Loucy (cell line): Measurements from ENCODE around the gene SPEF2.
A peak's percentile ranks its signal among the peaks of the same experiment; 100 is the strongest.

Experiments
- H2AFZ ChIP-seq: fragments of 200-600 bp; sonication (generic); 2 replicates; pipeline ENCODE4 v1.6.0; 2016; ENCODE audit warnings: antibody characterized with exemption, mild to moderate bottlenecking, low read length, moderate library complexity
- H3F3A ChIP-seq: fragments of 200-600 bp; 2 replicates; pipeline ENCODE4 v1.6.0; 2016; ENCODE audit warnings: antibody characterized with exemption, low read depth, mild to moderate bottlenecking
- H3K27me3 ChIP-seq: fragments of 200-600 bp; sonication (generic); 2 replicates; pipeline ENCODE4 v1.6.1; 2014; ENCODE audit warnings: low read length, mild to moderate bottlenecking; ENCODE audit not compliant: insufficient read depth, poor library complexity, severe bottlenecking
- H3K36me3 ChIP-seq: fragments of 200-600 bp; sonication (generic); 2 replicates; pipeline ENCODE4 v1.6.1; 2016; ENCODE audit warnings: low read length; ENCODE audit not compliant: insufficient read depth
- H3K4me1 ChIP-seq: fragments of 200-600 bp; sonication (generic); 2 replicates; pipeline ENCODE4 v1.5.1; 2014; ENCODE audit warnings: low read length, mild to moderate bottlenecking; ENCODE audit not compliant: insufficient read depth, poor library complexity, severe bottlenecking
- H3K4me2 ChIP-seq: fragments of 200-600 bp; sonication (generic); 2 replicates; pipeline ENCODE4 v1.6.0; 2014; ENCODE audit warnings: antibody characterized with exemption, low read length, low read depth, mild to moderate bottlenecking; ENCODE audit not compliant: poor library complexity, severe bottlenecking
- H3K4me3 ChIP-seq: fragments of 200-600 bp; sonication (generic); 2 replicates; pipeline ENCODE4 v1.5.1; 2014; ENCODE audit warnings: low read length, mild to moderate bottlenecking, mixed read lengths; ENCODE audit not compliant: poor library complexity, severe bottlenecking
- H3K79me2 ChIP-seq: fragments of 200-600 bp; sonication (generic); 2 replicates; pipeline ENCODE4 v1.6.1; 2014; ENCODE audit warnings: low read length; ENCODE audit not compliant: insufficient read depth
- H3K9ac ChIP-seq: fragments of 200-600 bp; sonication (generic); 2 replicates; pipeline ENCODE4 v1.6.0; 2014; ENCODE audit warnings: mild to moderate bottlenecking, low read depth, low read length, moderate library complexity; ENCODE audit not compliant: poor library complexity, severe bottlenecking
- H3K9me2 ChIP-seq: fragments of 200-600 bp; sonication (generic); replicated peaks from 2 replicates; pipeline ENCODE4 v1.6.1; 2016; ENCODE audit warnings: low read depth, low read length, mixed read lengths
- H3K9me3 ChIP-seq: fragments of 200-600 bp; sonication (generic); 2 replicates; pipeline ENCODE4 v1.6.1; 2014; ENCODE audit warnings: mild to moderate bottlenecking, antibody characterized with exemption, low read length, low read depth; ENCODE audit not compliant: insufficient read depth
- H4K20me1 ChIP-seq: fragments of 200-600 bp; sonication (generic); 2 replicates; pipeline ENCODE4 v1.6.0; 2014; ENCODE audit warnings: antibody characterized with exemption, low read length, mild to moderate bottlenecking; ENCODE audit not compliant: insufficient read depth, poor library complexity, severe bottlenecking
- CTCF ChIP-seq: fragments of 200-600 bp; sonication (generic); conservative IDR thresholded peaks from 2 replicates; pipeline ENCODE4 v1.5.1; 2014; ENCODE audit warnings: mild to moderate bottlenecking, antibody characterized with exemption, low read length
- EZH2phosphoT487 ChIP-seq: fragments of 200-600 bp; IDR thresholded peaks from 2 replicates; pipeline ENCODE4 v1.6.1; 2018; ENCODE audit warnings: antibody characterized with exemption, mild to moderate bottlenecking, moderate library complexity, borderline replicate concordance

SPEF2 gene

GRCh38 chr5:35743644-35744043, 126.0 kb downstream of the SPEF2 start:
- Histone ChIP-seq H3K9me3 (no peaks in the 10 kb centered on the region), H3K79me2 (no peaks in the 10 kb centered on the region), H3K9ac (no peak overlapping the region), H3F3A (no peaks in the 10 kb centered on the region), H3K4me3 (no peak overlapping the region), H3K4me1 (peaks cover 15% of the 10 kb centered on the region), H3K4me2 (no peak overlapping the region), H2AFZ (no peak overlapping the region), H4K20me1 (no peaks in the 10 kb centered on the region), H3K27me3 (no peaks in the 10 kb centered on the region), H3K36me3 (no peaks in the 10 kb centered on the region), H3K9me2 (no peaks in the 10 kb centered on the region)
- TF ChIP-seq CTCF (no peak), EZH2phosphoT487 (no peak)

- H3K4me3 ChIP-seq = no peak overlapping the region
- peaks cover 15% of the 10 kb centered on the region for H3K4me1 ChIP-seq
- H2AFZ ChIP-seq = peak overlapping the region; percentile 50; the same call in 1 of the 2 replicates
- H3K36me3 ChIP-seq = no peaks in the 10 kb centered on the region
- no peaks in the 10 kb centered on the region for H3K79me2 ChIP-seq
- H3K9me2 ChIP-seq = no peaks in the 10 kb centered on the region
- no peak for TF ChIP-seq CTCF
- no peak for TF ChIP-seq EZH2phosphoT487
- no peaks in the 10 kb centered on the region for H3K9me3 ChIP-seq
- no peaks in the 10 kb centered on the region for H3K27me3 ChIP-seq
- no peaks in the 10 kb centered on the region for H3F3A ChIP-seq
- no peaks in the 10 kb centered on the region for H4K20me1 ChIP-seq
- peak overlapping the region; percentile 26 for H3K9ac ChIP-seq
- H3K4me2 ChIP-seq = no peak overlapping the region
These were observed 127.5 kb downstream of the SPEF2 start for GRCh38 chr5:35745193-35745592.

- Histone ChIP-seq H3K79me2 (no peaks in the 10 kb centered on the region), H2AFZ (no peak overlapping the region), H3K4me1 (peaks cover 15% of the 10 kb centered on the region), H3K9me2 (no peaks in the 10 kb centered on the region), H3K9ac (no peak overlapping the region), H3K27me3 (no peaks in the 10 kb centered on the region), H4K20me1 (no peaks in the 10 kb centered on the region), H3K4me2 (no peak overlapping the region), H3K4me3 (no peak overlapping the region), H3F3A (no peaks in the 10 kb centered on the region), H3K9me3 (no peaks in the 10 kb centered on the region), H3K36me3 (no peaks in the 10 kb centered on the region)
- TF ChIP-seq CTCF = no peak
- no peak for TF ChIP-seq EZH2phosphoT487
These were observed 128.0 kb downstream of the SPEF2 start for GRCh38 chr5:35745660-35746059.
